Cardiac fibroblast (primary cell): Measurements from ENCODE around the gene CELF2.

ENCODE experiments used
- DNase-seq, 2 donors: peaks; one replicate each; pipeline versions ENCODE4 v3.0.0 to v3.0.0-alpha.2; 2010; ENCODE audit warnings: low read depth in 2 of 2
- H3K4me3 ChIP-seq, 2 donors: replicated peaks in 1 of 2; 1 replicate in 1 of 2; 2 replicates in 1 of 2; pipeline ENCODE4 v1.5.1; 2011; ENCODE audit warnings: low read depth in 2 of 2, low read length in 2 of 2, mild to moderate bottlenecking in 2 of 2, moderate library complexity in 1 of 2
- CTCF ChIP-seq: IDR thresholded peaks from one replicate; pipeline ENCODE4 v1.5.1; 2011; ENCODE audit warnings: low read depth, mild to moderate bottlenecking, low read length, inconsistent platforms

CELF2 gene

GRCh38 chr10:11109590-11109989, 91.9 kb downstream of the CELF2 start:
- no peak overlapping the region for H3K4me3 ChIP-seq
- no peak for DNase-seq
- no peak for TF ChIP-seq CTCF

- TF ChIP-seq CTCF = no peak
- H3K4me3 ChIP-seq = no peak overlapping the region
- DNase-seq = no peak
Observed at GRCh38 chr10:11110539-11110938, 92.9 kb downstream of the CELF2 start.

GRCh38 chr10:11111490-11111889, 93.8 kb downstream of the CELF2 start:
- TF ChIP-seq CTCF = no peak
- no peak overlapping the region for H3K4me3 ChIP-seq

GRCh38 chr10:11112718-11113117, 95.0 kb downstream of the CELF2 start:
- no peak overlapping the region for H3K4me3 ChIP-seq
- TF ChIP-seq CTCF = no peak
- no peak for DNase-seq

More at GRCh38 chr10:11111490-11111889, 93.8 kb downstream of the CELF2 start:
- no peak for DNase-seq

- no peak overlapping the region for H3K4me3 ChIP-seq
- DNase-seq = no peak
- no peak for TF ChIP-seq CTCF
Observed at GRCh38 chr10:11113156-11113555, 95.5 kb downstream of the CELF2 start.

GRCh38 chr10:11114269-11114668, 96.6 kb downstream of the CELF2 start:
- H3K4me3 ChIP-seq = no peak overlapping the region
- TF ChIP-seq CTCF = no peak
- no peak for DNase-seq

GRCh38 chr10:11115337-11115736, 97.7 kb downstream of the CELF2 start:
- TF ChIP-seq CTCF = no peak
- no peak for DNase-seq
- H3K4me3 ChIP-seq = no peak overlapping the region
